Tibial nerve (tissue), 4 donors: Measurements from ENCODE around the gene APOL1. TPM values are rescaled to one million over a fixed set of nuclear protein-coding genes. Genes with fewer than 3 reads are reported as not detected.

ENCODE experiments used
- DNase-seq, 2 donors: peaks; one replicate each; pipeline ENCODE4 v3.0.0-alpha.2; 2019; ENCODE audit warnings: low spot score in 2 of 2
- H3K27ac ChIP-seq, 4 donors: fragments of 200-600 bp; sonication (generic) in 3 of 4; one replicate each; pipeline ENCODE4 v1.5.1; 2017 to 2019; ENCODE audit warnings: mild to moderate bottlenecking in 1 of 4
- H3K27me3 ChIP-seq, 2 donors: fragments of 200-600 bp; sonication (generic) in 1 of 2; one replicate each; pipeline versions ENCODE4 v1.5.1 to v1.6.0; 2017 to 2019
- H3K36me3 ChIP-seq, 3 donors: fragments of 200-600 bp; sonication (generic); one replicate each; pipeline ENCODE4 v1.5.1; 2018 to 2019
- H3K4me1 ChIP-seq, 4 donors: fragments of 200-600 bp; sonication (generic) in 3 of 4; one replicate each; pipeline ENCODE4 v1.5.1; 2017 to 2019
- H3K4me3 ChIP-seq, 4 donors: fragments of 200-600 bp; sonication (generic) in 3 of 4; one replicate each; pipeline ENCODE4 v1.5.1; 2017 to 2019; ENCODE audit warnings: mild to moderate bottlenecking in 1 of 4, moderate library complexity in 1 of 4
- H3K9me3 ChIP-seq, 4 donors: fragments of 200-600 bp; sonication (generic) in 3 of 4; one replicate each; pipeline ENCODE4 v1.5.1; 2017 to 2019
- CTCF ChIP-seq, 5 experiments: fragments of 200-600 bp in 3 of 5; fragments of 450-650 bp in 2 of 5; sonication (generic) in 3 of 5; IDR thresholded peaks; one replicate each; pipeline ENCODE4 v1.5.1; 2016 to 2019; ENCODE audit warnings: antibody characterized with exemption in 5 of 5, mild to moderate bottlenecking in 3 of 5, moderate library complexity in 2 of 5
- EP300 ChIP-seq, 2 donors: sonication (generic); formaldehyde crosslinking; IDR thresholded peaks; one replicate each; pipeline ENCODE4 v1.6.1; 2017; ENCODE audit warnings: antibody characterized with exemption in 2 of 2, mild to moderate bottlenecking in 1 of 2
- POLR2A ChIP-seq, 2 donors: fragments of 450-650 bp; IDR thresholded peaks; one replicate each; pipeline ENCODE4 v1.6.1; 2017; ENCODE audit warnings: antibody characterized with exemption in 2 of 2, mild to moderate bottlenecking in 2 of 2, moderate library complexity in 2 of 2
- WGBS, 2 donors: methylation state at CpG; one replicate each; pipeline ENCODE4 v1.1.5; 2018; 5-methylcytosine and 5-hydroxymethylcytosine counted together
- total RNA-seq, 4 donors: library from RNA; depleted of rRNA; stranded (reverse); fragments of >200 nt; gene quantifications; one replicate each; pipeline ENCODE4 v1.1.0, GENCODE V29; 2016

APOL1 gene
- total RNA-seq, 4 donors from 2014 or later = 8.3 to 16.8 (median 10.1) TPM

DNA sequence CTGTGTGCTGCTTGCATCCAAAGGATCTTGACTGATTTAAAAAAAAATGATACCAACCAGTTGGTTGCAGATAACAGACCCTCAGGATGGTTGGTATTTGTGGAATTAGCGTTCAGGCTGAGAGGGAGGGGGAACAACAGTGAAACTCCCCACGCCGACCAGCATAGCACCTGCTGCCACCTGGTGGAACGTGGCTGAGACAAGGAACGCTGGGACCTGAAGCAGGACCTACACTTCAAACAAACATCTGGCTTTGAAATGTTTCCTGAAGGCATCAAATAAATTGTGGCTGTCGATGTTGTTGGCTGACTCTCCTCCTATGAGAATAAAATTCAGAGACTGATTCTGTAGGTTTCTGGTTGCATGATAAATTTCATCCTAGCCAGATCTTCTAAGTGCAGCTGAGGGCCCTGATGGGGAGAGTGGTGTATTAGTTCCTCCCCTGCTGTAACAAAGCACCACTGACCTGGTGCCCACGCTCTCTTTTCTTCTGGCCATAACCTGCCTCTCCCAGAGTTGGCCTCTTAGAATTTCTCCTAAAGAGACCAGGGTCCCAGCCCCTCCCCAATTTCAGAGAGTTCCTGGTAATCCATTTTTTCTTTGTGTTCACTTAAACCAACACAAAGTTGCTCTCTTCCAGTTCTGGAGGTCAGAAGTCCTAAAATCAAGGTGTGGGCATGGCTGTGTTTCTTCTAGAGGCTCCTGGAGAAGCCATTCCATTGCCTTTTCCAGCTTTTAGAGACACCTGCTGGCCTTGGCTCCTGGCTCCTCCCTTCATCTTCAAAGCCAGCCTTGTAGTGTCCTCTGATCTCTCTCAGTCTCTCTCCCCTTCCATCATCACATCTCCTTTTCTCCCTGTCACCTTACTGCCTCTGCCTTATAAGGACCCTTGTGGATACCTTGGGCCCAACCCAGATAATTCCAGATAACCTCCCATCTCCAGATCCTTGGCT, 30.9 kb upstream of the APOL1 start:
- Histone ChIP-seq H3K36me3 (peaks cover 0 to 28% (median 0%) of the 10 kb centered on the region in 3 donors), H3K27me3 (no peaks in the 10 kb centered on the region), H3K27ac (no peak overlapping the region), H3K4me1 (peaks cover 0 to 20% (median 0%) of the 10 kb centered on the region in 4 donors), H3K4me3 (no peak overlapping the region), H3K9me3 (no peaks in the 10 kb centered on the region)
- TF ChIP-seq EP300 (IDR thresholded peaks at IDR 0.05) (no peak), POLR2A (IDR thresholded peaks at IDR 0.05) (no peak), CTCF (IDR thresholded peaks at IDR 0.05) (peak; percentile 43 to 72 (median 54))
- no peak for DNase-seq
- 14 to 15% methylated on average over 7 of the region's 7 CpGs for WGBS, 2 donors

DNA sequence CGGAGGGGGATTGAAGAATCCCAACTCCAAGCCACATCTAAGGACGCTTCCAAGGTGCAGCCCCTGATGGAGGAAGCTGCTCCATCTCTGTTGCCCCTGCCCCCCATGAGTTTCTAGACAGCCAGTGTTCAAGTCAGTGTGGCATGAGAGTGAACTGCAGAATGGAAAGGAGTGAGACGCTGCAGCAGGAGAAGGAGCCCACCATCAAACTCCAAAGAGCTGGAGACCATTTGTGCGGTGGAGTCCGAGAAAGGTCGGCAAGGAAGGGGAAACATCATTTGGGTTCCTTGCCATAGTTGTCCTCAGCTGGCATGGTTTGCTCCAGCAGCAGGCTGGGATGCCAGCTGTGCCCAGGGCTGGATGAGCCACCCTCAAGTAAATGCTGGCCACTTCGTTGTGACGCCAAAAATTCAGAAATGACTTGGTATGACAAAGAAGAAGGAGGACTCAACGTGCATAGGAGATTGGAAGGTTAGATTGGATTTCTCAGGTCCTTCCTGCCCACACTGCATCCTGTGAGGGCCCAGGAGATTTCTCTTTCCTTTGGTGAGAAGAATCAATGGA, 30.0 kb upstream of the APOL1 start:
- H3K27ac ChIP-seq = no peak overlapping the region
- TF ChIP-seq POLR2A (IDR thresholded peaks at IDR 0.05) (no peak), EP300 (IDR thresholded peaks at IDR 0.05) (no peak), CTCF (IDR thresholded peaks at IDR 0.05) (no peak)
- DNase-seq = no peak
- peaks cover 0 to 20% (median 0%) of the 10 kb centered on the region in 4 donors for H3K4me1 ChIP-seq
- no peak overlapping the region for H3K4me3 ChIP-seq
- H3K9me3 ChIP-seq = no peaks in the 10 kb centered on the region
- 89 to 92% methylated on average over 9 of the region's 9 CpGs for WGBS, 2 donors
- peaks cover 0 to 37% (median 4%) of the 10 kb centered on the region in 3 donors for H3K36me3 ChIP-seq
- no peaks in the 10 kb centered on the region for H3K27me3 ChIP-seq

DNA sequence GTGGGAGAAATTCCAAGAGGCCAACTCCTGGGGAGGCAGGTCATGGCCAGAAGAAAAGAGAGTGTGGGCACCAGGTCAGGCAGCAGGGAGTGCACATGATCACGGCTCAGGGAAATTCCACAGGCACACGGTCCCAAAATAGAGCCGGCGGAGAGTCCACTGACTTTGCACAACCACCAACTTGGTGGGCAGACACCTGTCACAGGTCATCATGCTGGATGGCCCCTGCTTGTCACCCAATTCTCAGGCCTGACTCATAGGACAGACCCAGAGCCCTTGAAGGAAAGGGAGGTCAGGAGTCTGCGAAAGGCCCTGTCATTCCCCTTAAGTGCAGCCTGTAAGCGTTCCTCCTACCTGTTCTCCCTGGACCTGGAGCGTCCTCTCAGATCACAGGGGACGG, 29.4 kb upstream of the APOL1 start:
- Histone ChIP-seq H3K4me3 (no peak overlapping the region), H3K36me3 (peaks cover 0 to 43% (median 6%) of the 10 kb centered on the region in 3 donors), H3K27me3 (no peaks in the 10 kb centered on the region), H3K27ac (no peak overlapping the region), H3K9me3 (no peaks in the 10 kb centered on the region), H3K4me1 (peaks cover 0 to 20% (median 0%) of the 10 kb centered on the region in 4 donors)
- 71 to 85% methylated on average over 2 to 8 of the region's 8 CpGs for WGBS, 2 donors
- TF ChIP-seq POLR2A (IDR thresholded peaks at IDR 0.05) (no peak), EP300 (IDR thresholded peaks at IDR 0.05) (no peak), CTCF (IDR thresholded peaks at IDR 0.05) (no peak)
- DNase-seq = no peak

DNA sequence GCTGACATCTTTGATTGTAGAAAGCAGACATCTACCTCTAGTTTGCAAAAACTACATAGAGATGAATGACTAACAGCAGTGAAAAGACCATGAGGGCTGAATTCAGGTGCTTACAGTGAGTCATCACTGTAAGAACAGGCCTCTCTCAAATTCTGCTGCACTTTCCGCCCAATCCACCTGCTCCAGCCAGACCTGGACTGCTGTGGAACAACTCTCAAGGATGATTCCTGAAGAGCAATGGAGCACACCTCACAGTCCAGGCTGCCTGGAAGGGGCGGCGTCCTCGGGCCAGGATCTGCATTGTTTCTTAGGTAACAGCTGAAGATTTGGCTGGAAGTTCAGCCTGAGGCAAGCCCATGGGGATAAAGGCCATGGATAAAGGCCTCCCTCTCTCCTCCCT, 28.7 kb upstream of the APOL1 start:
- DNase-seq = no peak
- TF ChIP-seq EP300 (IDR thresholded peaks at IDR 0.05) (no peak), POLR2A (IDR thresholded peaks at IDR 0.05) (no peak), CTCF (IDR thresholded peaks at IDR 0.05) (no peak)
- Histone ChIP-seq H3K27ac (no peak overlapping the region), H3K4me3 (no peak overlapping the region), H3K27me3 (no peaks in the 10 kb centered on the region), H3K4me1 (peaks cover 0 to 20% (median 0%) of the 10 kb centered on the region in 4 donors), H3K9me3 (no peaks in the 10 kb centered on the region), H3K36me3 (peaks cover 2 to 50% (median 11%) of the 10 kb centered on the region in 3 donors)
- WGBS, 2 donors = 87 to 93% methylated on average over 4 of the region's 4 CpGs
